Neural cell (in vitro differentiated cells): Measurements from ENCODE around the gene CNNM1. TPM values are rescaled to one million over a fixed set of nuclear protein-coding genes. Genes with fewer than 3 reads are reported as not detected.

ENCODE experiments used
- H2AFZ ChIP-seq: fragments of 200-600, 300-800 bp; sonication (generic), shearing (Covaris generic); 2 replicates; pipeline ENCODE4 v1.6.0; 2014; ENCODE audit warnings: low read depth, mild to moderate bottlenecking, antibody characterized with exemption, low read length, moderate library complexity
- H3F3A ChIP-seq: fragments of 200-600 bp; shearing (Covaris generic); 2 replicates; pipeline ENCODE4 v1.6.1; 2016; ENCODE audit warnings: mild to moderate bottlenecking, moderate library complexity, mixed read lengths, antibody characterized with exemption, low read length; ENCODE audit not compliant: insufficient read depth, poor library complexity, severe bottlenecking
- H3K27ac ChIP-seq: fragments of 200-600, 300-800 bp; sonication (generic), shearing (Covaris generic); 2 replicates; pipeline ENCODE4 v1.5.1; 2014; ENCODE audit warnings: mild to moderate bottlenecking, low read length, moderate library complexity
- H3K27me3 ChIP-seq: fragments of 300-800, 200-600 bp; sonication (generic), shearing (Covaris generic); 2 replicates; pipeline ENCODE4 v1.6.0; 2014; ENCODE audit warnings: mild to moderate bottlenecking, low read depth, low read length, moderate library complexity; ENCODE audit not compliant: insufficient read depth
- H3K36me3 ChIP-seq: fragments of 300-800, 200-600 bp; sonication (generic), shearing (Covaris generic); 2 replicates; pipeline ENCODE4 v1.5.1; 2014; ENCODE audit warnings: mild to moderate bottlenecking, antibody characterized with exemption, low read length, moderate library complexity; ENCODE audit not compliant: insufficient read depth
- H3K4me2 ChIP-seq: fragments of 300-800, 200-600 bp; sonication (generic), shearing (Covaris generic); 2 replicates; pipeline ENCODE4 v1.6.0; 2014; ENCODE audit warnings: mild to moderate bottlenecking, low read length
- H3K4me3 ChIP-seq: fragments of 300-800, 200-600 bp; sonication (generic), shearing (Covaris generic); 2 replicates; pipeline ENCODE4 v1.5.1; 2014; ENCODE audit warnings: mild to moderate bottlenecking, low read length, moderate library complexity
- H3K79me2 ChIP-seq: fragments of 200-600 bp; shearing (Covaris generic); replicated peaks from 2 replicates; pipeline ENCODE4 v1.6.0; 2014; ENCODE audit warnings: mild to moderate bottlenecking, low read length, moderate library complexity; ENCODE audit not compliant: insufficient read depth
- H3K9ac ChIP-seq: fragments of 300-800, 200-600 bp; sonication (generic), shearing (Covaris generic); 2 replicates; pipeline ENCODE4 v1.6.1; 2016; ENCODE audit warnings: mild to moderate bottlenecking, low read length, mixed read lengths
- H3K9me2 ChIP-seq: fragments of 200-600 bp; shearing (Covaris generic); 2 replicates; pipeline ENCODE4 v1.6.1; 2016; ENCODE audit warnings: mild to moderate bottlenecking, low read length, mixed read lengths; ENCODE audit not compliant: insufficient read depth
- H3K9me3 ChIP-seq: fragments of 200-600, 300-800 bp; sonication (generic), shearing (Covaris generic); 2 replicates; pipeline ENCODE4 v1.6.1; 2016; ENCODE audit warnings: mild to moderate bottlenecking, mixed run types, low read length, moderate library complexity, mixed read lengths
- H4K20me1 ChIP-seq: fragments of 200-600 bp; shearing (Covaris generic); 2 replicates; pipeline ENCODE4 v1.6.1; 2016; ENCODE audit warnings: mild to moderate bottlenecking, mixed run types; ENCODE audit not compliant: insufficient read depth
- EP300 ChIP-seq: fragments of 450-650 bp; conservative IDR thresholded peaks from 2 replicates; pipeline ENCODE4 v1.6.1; 2014; ENCODE audit warnings: antibody characterized with exemption, mild to moderate bottlenecking, moderate library complexity; ENCODE audit not compliant: poor library complexity, severe bottlenecking
- EZH2 ChIP-seq: fragments of 200-600, 300-800 bp; shearing (Covaris generic), sonication (generic); IDR thresholded peaks from 2 replicates; pipeline ENCODE4 v1.6.1; 2014; ENCODE audit warnings: antibody characterized with exemption, low read length, borderline replicate concordance, mild to moderate bottlenecking; ENCODE audit not compliant: insufficient read depth, poor library complexity, severe bottlenecking
- MXI1 ChIP-seq: fragments of 450-650 bp; conservative IDR thresholded peaks from 2 replicates; pipeline ENCODE4 v1.6.1; 2014; ENCODE audit warnings: antibody characterized with exemption, mild to moderate bottlenecking; ENCODE audit not compliant: poor library complexity, severe bottlenecking
- POLR2AphosphoS5 ChIP-seq: IDR thresholded peaks from 2 replicates; pipeline ENCODE4 v1.6.1; 2012
- RAD21 ChIP-seq: fragments of 450-650 bp; conservative IDR thresholded peaks from 2 replicates; pipeline ENCODE4 v1.6.1; 2014; ENCODE audit warnings: antibody characterized with exemption, mild to moderate bottlenecking, moderate library complexity
- SMC3 ChIP-seq: fragments of 450-650 bp; conservative IDR thresholded peaks from 2 replicates; pipeline ENCODE4 v1.6.1; 2014; ENCODE audit warnings: antibody characterized with exemption, mild to moderate bottlenecking, moderate library complexity; ENCODE audit not compliant: poor library complexity
- TAF1 ChIP-seq: IDR thresholded peaks from 2 replicates; pipeline ENCODE4 v1.6.1; 2012; ENCODE audit warnings: low read depth
- polyA plus RNA-seq: library from polyadenylated mRNA; depleted of rRNA; stranded (reverse); fragments of >200 nt; gene quantifications from 2 replicates; pipeline ENCODE4 v1.2.3, GENCODE V29; 2014
- TF ChIP-seq, protein P1 (sequence below): fragments of 450-650 bp; IDR thresholded peaks from 2 replicates; pipeline ENCODE4 v1.5.1; 2014; ENCODE audit warnings: antibody characterized with exemption, mild to moderate bottlenecking, moderate library complexity; ENCODE audit not compliant: poor library complexity, severe bottlenecking
- TF ChIP-seq, protein P2 (sequence below): IDR thresholded peaks from 2 replicates; pipeline ENCODE4 v1.6.1; 2012; ENCODE audit warnings: borderline replicate concordance

CNNM1 gene
- polyA plus RNA-seq, 1 donor from 2014 or later: 1.5 TPM

DNA sequence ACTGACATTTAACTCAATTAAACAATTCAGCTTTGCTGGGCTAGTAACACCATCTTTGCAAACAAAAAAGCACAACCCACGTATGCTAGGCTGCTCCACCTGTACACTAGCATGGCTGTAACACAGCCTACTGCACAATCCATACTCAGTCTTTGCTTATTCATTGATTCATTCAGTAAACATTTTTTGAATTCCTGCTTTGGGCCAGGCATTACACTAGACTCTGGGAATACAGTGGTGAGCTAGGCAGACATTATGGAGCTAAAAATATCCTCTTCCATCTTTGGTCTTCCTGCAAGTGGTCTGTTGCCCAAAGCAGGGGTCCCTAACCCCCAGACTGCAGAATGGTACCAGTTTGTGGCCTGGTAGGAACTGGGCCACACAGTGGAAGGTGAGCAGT lies 9.9 kb downstream of the CNNM1 start:
- no peak overlapping the region for H3K27ac ChIP-seq
- H3K36me3 ChIP-seq: no peaks in the 10 kb centered on the region
- no peaks in the 10 kb centered on the region for H3F3A ChIP-seq
- no peaks in the 10 kb centered on the region for H3K9me2 ChIP-seq
- peaks cover 3% of the 10 kb centered on the region for H3K9me3 ChIP-seq
- no peak overlapping the region for H2AFZ ChIP-seq
- no peak overlapping the region for H3K4me3 ChIP-seq
- H3K79me2 ChIP-seq: no peaks in the 10 kb centered on the region
- H4K20me1 ChIP-seq: no peaks in the 10 kb centered on the region
- no peak overlapping the region for H3K9ac ChIP-seq
- TF ChIP-seq EP300: no peak
- TF ChIP-seq TAF1: no peak
- H3K4me2 ChIP-seq: no peak overlapping the region
- H3K27me3 ChIP-seq: no peaks in the 10 kb centered on the region

DNA sequence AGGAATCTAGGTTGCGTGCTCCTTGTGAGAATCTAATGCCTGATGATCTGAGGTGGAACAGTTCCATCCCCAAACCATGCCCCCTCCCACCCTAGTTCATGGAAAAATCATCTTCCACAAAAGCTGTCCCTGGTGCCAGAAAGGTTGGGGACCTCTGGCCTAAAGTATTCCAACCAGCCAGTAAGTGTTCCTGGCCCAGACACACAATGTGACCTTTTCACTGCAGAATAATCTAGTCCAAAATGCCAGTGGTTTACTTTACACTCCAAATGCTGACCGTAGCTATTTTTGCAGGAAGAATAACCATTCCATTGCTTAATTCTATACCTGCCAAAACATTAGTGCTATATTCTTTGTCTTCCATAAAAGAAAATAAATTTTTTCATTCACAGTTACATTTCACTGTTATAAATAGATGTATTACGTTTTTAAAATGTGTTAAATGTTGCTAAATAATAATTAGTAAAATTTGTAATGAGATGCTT lies 10.4 kb downstream of the CNNM1 start:
- Histone ChIP-seq H3K4me3 (no peak overlapping the region), H3F3A (no peaks in the 10 kb centered on the region), H3K9me2 (no peaks in the 10 kb centered on the region), H4K20me1 (no peaks in the 10 kb centered on the region), H3K79me2 (no peaks in the 10 kb centered on the region), H2AFZ (no peak overlapping the region), H3K4me2 (no peak overlapping the region), H3K27ac (no peak overlapping the region), H3K9ac (no peak overlapping the region), H3K36me3 (no peaks in the 10 kb centered on the region), H3K27me3 (no peaks in the 10 kb centered on the region), H3K9me3 (peaks cover 3% of the 10 kb centered on the region)
- TF ChIP-seq SMC3 (no peak), RAD21 (no peak)

DNA sequence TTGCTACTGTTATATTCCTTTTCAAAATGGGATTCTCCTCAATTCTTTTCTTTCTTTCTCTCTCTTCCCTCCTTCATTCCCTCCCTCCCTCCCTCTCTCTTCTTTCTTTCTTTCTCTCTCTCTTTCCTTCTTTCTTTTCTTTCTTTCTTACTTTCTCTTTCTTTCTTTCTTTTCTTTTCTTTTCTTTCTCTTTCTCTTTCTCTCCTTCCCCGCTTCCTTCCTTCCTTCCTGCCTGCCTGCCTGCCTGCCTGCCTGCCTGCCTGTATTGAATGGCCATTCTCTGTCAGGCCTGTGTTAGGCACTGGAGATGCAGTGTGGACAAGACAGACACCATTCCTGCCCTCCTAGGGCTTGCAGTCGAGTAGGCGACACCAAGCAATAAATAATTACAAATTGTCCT lies 11.5 kb downstream of the CNNM1 start:
- Histone ChIP-seq H3K4me3 (no peak overlapping the region), H4K20me1 (no peaks in the 10 kb centered on the region), H3K9me3 (peaks cover 3% of the 10 kb centered on the region), H3K36me3 (no peaks in the 10 kb centered on the region), H3K9ac (no peak overlapping the region), H3K27ac (no peak overlapping the region), H3K9me2 (no peaks in the 10 kb centered on the region), H3K27me3 (no peaks in the 10 kb centered on the region), H2AFZ (no peak overlapping the region), H3K4me2 (no peak overlapping the region), H3F3A (no peaks in the 10 kb centered on the region), H3K79me2 (no peaks in the 10 kb centered on the region)
- TF ChIP-seq EP300 (no peak), RAD21 (no peak), MXI1 (no peak), TAF1 (no peak), POLR2AphosphoS5 (no peak), EZH2 (no peak), SMC3 (no peak)
- TF ChIP-seq, protein P1, sequence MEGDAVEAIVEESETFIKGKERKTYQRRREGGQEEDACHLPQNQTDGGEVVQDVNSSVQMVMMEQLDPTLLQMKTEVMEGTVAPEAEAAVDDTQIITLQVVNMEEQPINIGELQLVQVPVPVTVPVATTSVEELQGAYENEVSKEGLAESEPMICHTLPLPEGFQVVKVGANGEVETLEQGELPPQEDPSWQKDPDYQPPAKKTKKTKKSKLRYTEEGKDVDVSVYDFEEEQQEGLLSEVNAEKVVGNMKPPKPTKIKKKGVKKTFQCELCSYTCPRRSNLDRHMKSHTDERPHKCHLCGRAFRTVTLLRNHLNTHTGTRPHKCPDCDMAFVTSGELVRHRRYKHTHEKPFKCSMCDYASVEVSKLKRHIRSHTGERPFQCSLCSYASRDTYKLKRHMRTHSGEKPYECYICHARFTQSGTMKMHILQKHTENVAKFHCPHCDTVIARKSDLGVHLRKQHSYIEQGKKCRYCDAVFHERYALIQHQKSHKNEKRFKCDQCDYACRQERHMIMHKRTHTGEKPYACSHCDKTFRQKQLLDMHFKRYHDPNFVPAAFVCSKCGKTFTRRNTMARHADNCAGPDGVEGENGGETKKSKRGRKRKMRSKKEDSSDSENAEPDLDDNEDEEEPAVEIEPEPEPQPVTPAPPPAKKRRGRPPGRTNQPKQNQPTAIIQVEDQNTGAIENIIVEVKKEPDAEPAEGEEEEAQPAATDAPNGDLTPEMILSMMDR: no peak
- TF ChIP-seq, protein P2, sequence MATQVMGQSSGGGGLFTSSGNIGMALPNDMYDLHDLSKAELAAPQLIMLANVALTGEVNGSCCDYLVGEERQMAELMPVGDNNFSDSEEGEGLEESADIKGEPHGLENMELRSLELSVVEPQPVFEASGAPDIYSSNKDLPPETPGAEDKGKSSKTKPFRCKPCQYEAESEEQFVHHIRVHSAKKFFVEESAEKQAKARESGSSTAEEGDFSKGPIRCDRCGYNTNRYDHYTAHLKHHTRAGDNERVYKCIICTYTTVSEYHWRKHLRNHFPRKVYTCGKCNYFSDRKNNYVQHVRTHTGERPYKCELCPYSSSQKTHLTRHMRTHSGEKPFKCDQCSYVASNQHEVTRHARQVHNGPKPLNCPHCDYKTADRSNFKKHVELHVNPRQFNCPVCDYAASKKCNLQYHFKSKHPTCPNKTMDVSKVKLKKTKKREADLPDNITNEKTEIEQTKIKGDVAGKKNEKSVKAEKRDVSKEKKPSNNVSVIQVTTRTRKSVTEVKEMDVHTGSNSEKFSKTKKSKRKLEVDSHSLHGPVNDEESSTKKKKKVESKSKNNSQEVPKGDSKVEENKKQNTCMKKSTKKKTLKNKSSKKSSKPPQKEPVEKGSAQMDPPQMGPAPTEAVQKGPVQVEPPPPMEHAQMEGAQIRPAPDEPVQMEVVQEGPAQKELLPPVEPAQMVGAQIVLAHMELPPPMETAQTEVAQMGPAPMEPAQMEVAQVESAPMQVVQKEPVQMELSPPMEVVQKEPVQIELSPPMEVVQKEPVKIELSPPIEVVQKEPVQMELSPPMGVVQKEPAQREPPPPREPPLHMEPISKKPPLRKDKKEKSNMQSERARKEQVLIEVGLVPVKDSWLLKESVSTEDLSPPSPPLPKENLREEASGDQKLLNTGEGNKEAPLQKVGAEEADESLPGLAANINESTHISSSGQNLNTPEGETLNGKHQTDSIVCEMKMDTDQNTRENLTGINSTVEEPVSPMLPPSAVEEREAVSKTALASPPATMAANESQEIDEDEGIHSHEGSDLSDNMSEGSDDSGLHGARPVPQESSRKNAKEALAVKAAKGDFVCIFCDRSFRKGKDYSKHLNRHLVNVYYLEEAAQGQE: no peak
